WI38 (cell line): ENCODE results near the gene ODR4.

Source experiments
- H3K4me3 ChIP-seq: 2 replicates; pipeline ENCODE4 v1.5.1; 2011; ENCODE audit warnings: low read depth, mild to moderate bottlenecking, control low read depth, low read length
- CTCF ChIP-seq: IDR thresholded peaks from 2 replicates; pipeline ENCODE4 v1.5.1; 2012; ENCODE audit warnings: low read depth, mild to moderate bottlenecking, control low read depth, low read length

ODR4 gene

GRCh38 chr1:186404454-186405051 lies 28.9 kb downstream of the ODR4 start:
- peak; percentile 40; the same call in 1 of the 2 replicates for TF ChIP-seq CTCF
- no peak overlapping the region for H3K4me3 ChIP-seq

- H3K4me3 ChIP-seq = no peak overlapping the region
- TF ChIP-seq CTCF = no peak
These were observed 33.5 kb downstream of the ODR4 start for GRCh38 chr1:186409091-186409490.

GRCh38 chr1:186413319-186413718 lies 37.7 kb downstream of the ODR4 start:
- TF ChIP-seq CTCF = no peak
- no peak overlapping the region for H3K4me3 ChIP-seq

GRCh38 chr1:186418503-186418902 lies 42.9 kb downstream of the ODR4 start:
- H3K4me3 ChIP-seq = no peak overlapping the region
- no peak for TF ChIP-seq CTCF

- H3K4me3 ChIP-seq = no peak overlapping the region
- TF ChIP-seq CTCF = no peak
These were observed 44.7 kb downstream of the ODR4 start for GRCh38 chr1:186420311-186420710.

GRCh38 chr1:186420923-186421322 lies 45.3 kb downstream of the ODR4 start:
- TF ChIP-seq CTCF = no peak
- no peak overlapping the region for H3K4me3 ChIP-seq

- no peak overlapping the region for H3K4me3 ChIP-seq
- TF ChIP-seq CTCF = no peak
These were observed 45.8 kb downstream of the ODR4 start for GRCh38 chr1:186421446-186421845.
